ENCODE measurements around the gene GRAMD2B. TPM values are rescaled to one million over a fixed set of nuclear protein-coding genes. Genes with fewer than 3 reads are reported as not detected.

GRAMD2B gene
- total RNA-seq, 4 donors from 2014 or later: 38.0 to 165 (median 129) TPM

DNA sequence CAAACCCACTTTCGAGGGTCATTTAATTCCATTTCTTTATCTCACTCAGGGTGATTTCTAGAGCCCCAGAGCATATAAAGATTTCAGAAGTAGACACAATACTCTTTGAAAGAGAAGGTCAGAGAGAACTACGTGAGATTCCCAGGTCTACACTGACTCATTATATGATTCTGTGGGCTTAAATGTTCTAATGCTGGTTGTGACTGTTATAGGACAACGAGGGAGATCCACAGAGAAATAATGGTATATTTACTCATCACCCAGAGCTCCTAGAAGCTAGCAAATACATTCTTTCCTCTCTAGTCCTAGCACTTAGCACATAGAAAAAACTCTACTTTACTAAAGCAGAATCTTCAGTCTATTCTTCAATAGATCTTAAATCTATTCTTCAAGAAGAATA is 39.4 kb upstream of the GRAMD2B start:
- Histone ChIP-seq H3K27ac (peak overlapping the region in 1 of 4 donors; percentile 59), H3K4me1 (peaks cover 0 to 12% (median 0%) of the 10 kb centered on the region in 4 donors), H3K4me3 (no peak overlapping the region), H3K9me3 (no peaks in the 10 kb centered on the region), H3K36me3 (no peaks in the 10 kb centered on the region), H3K27me3 (no peaks in the 10 kb centered on the region)
- no peak for DNase-seq
- TF ChIP-seq, protein P1, sequence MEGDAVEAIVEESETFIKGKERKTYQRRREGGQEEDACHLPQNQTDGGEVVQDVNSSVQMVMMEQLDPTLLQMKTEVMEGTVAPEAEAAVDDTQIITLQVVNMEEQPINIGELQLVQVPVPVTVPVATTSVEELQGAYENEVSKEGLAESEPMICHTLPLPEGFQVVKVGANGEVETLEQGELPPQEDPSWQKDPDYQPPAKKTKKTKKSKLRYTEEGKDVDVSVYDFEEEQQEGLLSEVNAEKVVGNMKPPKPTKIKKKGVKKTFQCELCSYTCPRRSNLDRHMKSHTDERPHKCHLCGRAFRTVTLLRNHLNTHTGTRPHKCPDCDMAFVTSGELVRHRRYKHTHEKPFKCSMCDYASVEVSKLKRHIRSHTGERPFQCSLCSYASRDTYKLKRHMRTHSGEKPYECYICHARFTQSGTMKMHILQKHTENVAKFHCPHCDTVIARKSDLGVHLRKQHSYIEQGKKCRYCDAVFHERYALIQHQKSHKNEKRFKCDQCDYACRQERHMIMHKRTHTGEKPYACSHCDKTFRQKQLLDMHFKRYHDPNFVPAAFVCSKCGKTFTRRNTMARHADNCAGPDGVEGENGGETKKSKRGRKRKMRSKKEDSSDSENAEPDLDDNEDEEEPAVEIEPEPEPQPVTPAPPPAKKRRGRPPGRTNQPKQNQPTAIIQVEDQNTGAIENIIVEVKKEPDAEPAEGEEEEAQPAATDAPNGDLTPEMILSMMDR (IDR thresholded peaks at IDR 0.05): no peak
- TF ChIP-seq POLR2A (IDR thresholded peaks at IDR 0.05): no peak

DNA sequence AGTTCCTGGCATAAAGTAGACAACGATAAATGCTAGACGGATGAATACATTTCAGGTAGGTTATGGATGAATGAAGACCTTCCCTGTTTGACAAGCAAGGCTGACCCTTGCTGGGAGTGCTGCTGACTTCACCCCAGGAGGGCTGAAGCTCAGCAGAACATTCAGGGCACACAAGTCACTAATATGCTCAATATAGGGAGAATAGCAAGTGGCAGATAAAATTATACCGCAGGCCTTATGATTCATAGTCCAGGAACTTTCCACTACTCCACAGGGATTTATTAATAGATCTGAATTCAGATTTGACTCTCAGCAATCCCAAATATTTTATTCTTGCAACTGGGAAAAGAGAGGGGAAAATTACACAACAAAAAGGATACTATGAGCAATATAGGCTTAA is 38.2 kb upstream of the GRAMD2B start:
- no peak for TF ChIP-seq POLR2A (IDR thresholded peaks at IDR 0.05)
- TF ChIP-seq, protein P1 (IDR thresholded peaks at IDR 0.05): no peak
- H3K9me3 ChIP-seq: no peaks in the 10 kb centered on the region
- H3K27ac ChIP-seq: peak overlapping the region in 1 of 4 donors; percentile 59
- H3K4me3 ChIP-seq: no peak overlapping the region
- H3K27me3 ChIP-seq: no peaks in the 10 kb centered on the region
- H3K4me1 ChIP-seq: peaks cover 0 to 12% (median 0%) of the 10 kb centered on the region in 4 donors
- no peak for DNase-seq
- H3K36me3 ChIP-seq: no peaks in the 10 kb centered on the region

DNA sequence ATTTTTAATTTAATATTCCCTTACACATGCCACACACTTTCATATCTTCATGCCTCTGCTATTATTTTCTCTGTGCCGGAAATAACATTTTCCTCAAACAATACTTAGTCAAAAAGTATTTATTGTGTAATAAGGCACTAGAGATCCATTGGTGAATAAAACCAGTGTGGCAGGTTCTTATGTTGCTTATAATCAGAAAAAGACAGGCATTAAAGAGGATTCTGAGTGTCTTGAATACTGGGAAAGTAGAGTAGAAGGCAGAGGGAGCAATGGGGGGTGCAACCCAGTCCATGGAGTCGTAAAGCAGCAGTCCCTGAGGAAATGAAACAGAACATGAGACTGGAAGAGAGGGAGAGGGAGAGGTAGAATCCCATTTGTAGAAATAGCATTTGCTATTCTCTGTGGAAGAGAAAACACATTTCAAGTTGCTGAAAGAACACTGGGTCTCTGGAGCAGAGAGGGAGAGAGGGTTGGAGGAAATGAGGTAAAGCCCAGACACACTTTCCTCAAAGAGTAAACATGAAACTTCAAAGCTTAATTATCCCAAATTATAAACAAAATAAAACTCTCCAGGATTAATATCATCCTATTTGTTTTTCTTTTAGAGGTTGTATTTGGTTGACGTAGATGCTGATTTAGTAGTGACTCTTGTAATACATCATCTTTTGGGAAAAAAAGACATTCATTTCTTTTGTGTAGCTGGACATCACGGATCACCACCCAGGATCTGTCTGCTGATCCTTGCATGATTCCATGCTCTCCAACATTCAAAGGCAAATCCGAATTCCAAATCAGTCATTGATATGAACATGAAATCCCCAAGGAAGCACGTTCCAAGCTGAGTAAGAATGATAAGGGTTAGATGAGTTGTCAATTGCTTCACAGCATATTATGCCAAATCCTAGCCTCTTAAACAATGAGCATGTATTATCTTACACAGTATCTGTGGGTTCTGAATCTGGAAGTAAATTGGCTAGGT is 37.4 kb upstream of the GRAMD2B start:
- Histone ChIP-seq H3K27me3 (no peaks in the 10 kb centered on the region), H3K4me3 (no peak overlapping the region), H3K27ac (peak overlapping the region in 2 of 4 donors; percentile 17 to 59), H3K36me3 (no peaks in the 10 kb centered on the region), H3K9me3 (no peaks in the 10 kb centered on the region), H3K4me1 (peaks cover 0 to 12% (median 0%) of the 10 kb centered on the region in 4 donors)
- TF ChIP-seq, protein P1 (IDR thresholded peaks at IDR 0.05): no peak
- no peak for TF ChIP-seq POLR2A (IDR thresholded peaks at IDR 0.05)
- DNase-seq: no peak

DNA sequence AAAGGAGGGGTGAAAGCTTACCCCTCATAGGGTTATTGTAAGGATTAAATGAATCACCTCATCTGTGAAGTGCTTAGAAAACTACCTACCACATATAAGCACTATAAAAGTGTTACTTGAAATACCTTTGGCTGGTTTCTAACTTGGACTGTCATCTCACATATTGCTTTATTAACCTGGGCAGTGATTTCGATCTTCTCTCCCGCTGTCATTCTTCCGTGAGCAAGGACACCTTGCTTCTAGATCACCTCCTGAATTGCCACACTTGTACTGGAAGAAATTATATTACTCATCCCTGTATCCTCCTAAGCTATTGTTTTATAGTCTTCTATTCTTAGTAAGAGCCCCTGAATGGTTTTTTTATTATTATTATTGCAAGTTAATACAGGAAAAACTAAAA is 34.0 kb upstream of the GRAMD2B start:
- Histone ChIP-seq H3K4me1 (peaks cover 0 to 4% (median 0%) of the 10 kb centered on the region in 4 donors), H3K27ac (peak overlapping the region in 2 of 4 donors; percentile 46 to 55), H3K9me3 (no peaks in the 10 kb centered on the region)

DNA sequence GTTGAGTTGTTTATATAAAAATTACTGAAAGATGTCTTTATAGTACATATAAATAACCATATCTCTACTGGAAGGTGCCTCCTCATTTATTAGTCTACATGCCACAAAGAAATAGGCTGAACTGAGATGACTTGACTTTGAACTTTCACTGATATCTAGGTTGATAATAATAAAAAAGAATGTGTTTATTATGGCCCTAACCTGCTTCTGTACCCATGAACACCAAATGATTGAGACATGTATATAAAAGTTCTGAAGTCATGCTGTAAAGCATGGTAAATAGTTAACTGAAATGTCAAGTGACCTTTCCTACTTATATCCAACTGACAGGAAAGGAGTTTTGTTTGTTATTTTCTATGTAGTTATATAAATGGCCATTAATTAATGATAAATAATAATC is 33.2 kb upstream of the GRAMD2B start:
- H3K36me3 ChIP-seq: no peaks in the 10 kb centered on the region
- peak overlapping the region in 3 of 4 donors; percentile 18 to 79 (median 55) for H3K27ac ChIP-seq
- H3K4me1 ChIP-seq: peaks cover 0 to 4% (median 0%) of the 10 kb centered on the region in 4 donors
- H3K9me3 ChIP-seq: no peaks in the 10 kb centered on the region
- TF ChIP-seq POLR2A (IDR thresholded peaks at IDR 0.05): no peak
- TF ChIP-seq, protein P1 (IDR thresholded peaks at IDR 0.05): no peak
- no peak overlapping the region for H3K4me3 ChIP-seq
- no peaks in the 10 kb centered on the region for H3K27me3 ChIP-seq
- no peak for DNase-seq

More for the DNA sequence above, 34.0 kb upstream of the GRAMD2B start:
- Histone ChIP-seq H3K4me3 (no peak overlapping the region), H3K27me3 (no peaks in the 10 kb centered on the region), H3K36me3 (no peaks in the 10 kb centered on the region)
- DNase-seq: peak in 1 of 3 donors; percentile 64
- no peak for TF ChIP-seq POLR2A (IDR thresholded peaks at IDR 0.05)
- TF ChIP-seq, protein P1 (IDR thresholded peaks at IDR 0.05): no peak

All from Peyer's patch (tissue), 4 donors.